IMR-90 (cell line): ENCODE results near the gene PCSK6. TPM values are rescaled to one million over a fixed set of nuclear protein-coding genes. Genes with fewer than 3 reads are reported as not detected.

Experiments
- ATAC-seq: fragments of 200-7000 bp; cut with Tn5 transposase; 2 replicates; pipeline ENCODE4 v1.9.1; 2020; ENCODE audit warnings: low read depth, mild to moderate bottlenecking, moderate library complexity
- BruUV-seq: library from RNA; stranded (reverse); fragments of 400-500 nt; replicated peaks from 2 replicates; lab custom pipeline; 2021; lab: Mats Ljungman, UMichigan
- CTCF ChIA-PET: fragments of 300-600 bp; formaldehyde crosslinking; extraction: SDS; loops from one replicate; lab custom pipeline; 2021; ENCODE audit warnings: antibody characterized with exemption; lab: Yijun Ruan, JAX
- POLR2A ChIA-PET: fragments of 300-600 bp; sonication (Branson Sonifier 250); formaldehyde crosslinking; loops from one replicate; lab custom pipeline; 2022; ENCODE audit warnings: antibody characterized with exemption; ENCODE audit not compliant: unreplicated experiment; lab: Charles Lee
- DNase-seq: peaks from one replicate; pipeline ENCODE4 v3.0.0; 2013
- H2AFZ ChIP-seq: replicated peaks from 2 replicates; pipeline ENCODE3; 2013; ENCODE audit warnings: low read length, mild to moderate bottlenecking; ENCODE audit not compliant: poor library complexity
- H2AK5ac ChIP-seq: 2 replicates; pipeline ENCODE4 v1.6.1; 2013; ENCODE audit warnings: low read depth, low read length, inconsistent platforms
- H2AK9ac ChIP-seq: replicated peaks from 2 replicates; pipeline ENCODE3; 2013; ENCODE audit warnings: mild to moderate bottlenecking, low read depth, low read length, moderate library complexity; ENCODE audit not compliant: poor library complexity
- H2BK120ac ChIP-seq: 2 replicates; pipeline ENCODE4 v1.6.1; 2013; ENCODE audit warnings: low read depth, low read length, inconsistent platforms
- H2BK15ac ChIP-seq: 3 replicates; pipeline ENCODE4 v1.6.1; 2013; ENCODE audit warnings: low read depth, low read length, inconsistent platforms
- H2BK20ac ChIP-seq: 2 replicates; pipeline ENCODE4 v1.6.1; 2013; ENCODE audit warnings: low read depth, mild to moderate bottlenecking, inconsistent platforms, low read length, moderate library complexity
- H2BK5ac ChIP-seq: 2 replicates; pipeline ENCODE4 v1.6.1; 2013; ENCODE audit warnings: mild to moderate bottlenecking, low read depth, low read length, inconsistent platforms; ENCODE audit not compliant: poor library complexity, severe bottlenecking
- H3K14ac ChIP-seq: replicated peaks from 2 replicates; pipeline ENCODE4 v1.6.1; 2013; ENCODE audit warnings: low read depth, low read length, inconsistent platforms
- H3K18ac ChIP-seq: 2 replicates; pipeline ENCODE4 v1.6.1; 2013; ENCODE audit warnings: low read depth, low read length, control low read depth
- H3K23ac ChIP-seq: 2 replicates; pipeline ENCODE4 v1.6.1; 2013; ENCODE audit warnings: low read depth, low read length, inconsistent platforms
- H3K27ac ChIP-seq: 2 replicates; pipeline ENCODE4 v1.5.1; 2013; ENCODE audit warnings: mild to moderate bottlenecking, control low read depth, low read length; ENCODE audit not compliant: insufficient read depth
- H3K27me3 ChIP-seq: 2 replicates; pipeline ENCODE4 v1.6.1; 2013; ENCODE audit warnings: low read length; ENCODE audit not compliant: control insufficient read depth, insufficient read depth
- H3K36me3 ChIP-seq: 2 replicates; pipeline ENCODE4 v1.6.1; 2013; ENCODE audit warnings: low read length, mixed read lengths; ENCODE audit not compliant: control insufficient read depth, insufficient read depth
- H3K4ac ChIP-seq: 2 replicates; pipeline ENCODE4 v1.6.1; 2013; ENCODE audit warnings: low read depth, low read length, inconsistent platforms
- H3K4me1 ChIP-seq: 2 replicates; pipeline ENCODE4 v1.6.1; 2013; ENCODE audit warnings: low read length, mixed read lengths; ENCODE audit not compliant: control insufficient read depth, insufficient read depth
- H3K4me2 ChIP-seq: 2 replicates; pipeline ENCODE4 v1.6.1; 2013; ENCODE audit warnings: low read depth, mild to moderate bottlenecking, control low read depth, low read length, moderate library complexity
- H3K4me3 ChIP-seq: 2 replicates; pipeline ENCODE4 v1.5.1; 2013; ENCODE audit warnings: low read depth, mild to moderate bottlenecking, control low read depth, low read length, moderate library complexity; ENCODE audit not compliant: insufficient read depth
- H3K56ac ChIP-seq: 2 replicates; pipeline ENCODE4 v1.6.1; 2013; ENCODE audit warnings: low read length, inconsistent platforms; ENCODE audit not compliant: insufficient read depth; ENCODE audit errors: extremely low read depth
- H3K79me1 ChIP-seq, 2 experiments: 2 replicates each; pipeline ENCODE4 v1.6.1; 2013; ENCODE audit warnings: low read length in 2 of 2, inconsistent platforms in 1 of 2, low read depth in 1 of 2
- H3K9ac ChIP-seq: 2 replicates; pipeline ENCODE4 v1.6.1; 2013; ENCODE audit warnings: low read depth, low read length, control low read depth
- H3K9me1 ChIP-seq: 2 replicates; pipeline ENCODE4 v1.6.1; 2013; ENCODE audit warnings: low read length, inconsistent platforms; ENCODE audit not compliant: insufficient read depth
- H3K9me3 ChIP-seq: 2 replicates; pipeline ENCODE4 v1.6.1; 2013; ENCODE audit warnings: low read length; ENCODE audit not compliant: control insufficient read depth, insufficient read depth
- H4K20me1 ChIP-seq: 2 replicates; pipeline ENCODE4 v1.6.1; 2013; ENCODE audit warnings: low read length, inconsistent platforms; ENCODE audit not compliant: insufficient read depth
- H4K5ac ChIP-seq: 2 replicates; pipeline ENCODE4 v1.6.1; 2013; ENCODE audit warnings: mild to moderate bottlenecking, low read depth, low read length, control low read depth
- H4K8ac ChIP-seq, 2 experiments: 2 replicates each; pipeline ENCODE4 v1.6.1; 2013; ENCODE audit warnings: low read depth in 2 of 2, low read length in 2 of 2, control low read depth in 1 of 2, inconsistent platforms in 1 of 2
- H4K91ac ChIP-seq: 2 replicates; pipeline ENCODE4 v1.6.1; 2013; ENCODE audit warnings: low read depth, low read length, inconsistent platforms; ENCODE audit not compliant: insufficient read depth
- BHLHE40 ChIP-seq: fragments of 150-350 bp; IDR thresholded peaks from 2 replicates; pipeline ENCODE4 v1.6.1; 2016; ENCODE audit warnings: mild to moderate bottlenecking, low read depth, low read length
- CEBPB ChIP-seq: IDR thresholded peaks from 2 replicates; pipeline ENCODE4 v1.6.1; 2012; ENCODE audit warnings: low read depth, low read length, improper control_type of control experiment
- CHD1 ChIP-seq: IDR thresholded peaks from 2 replicates; pipeline ENCODE4 v1.6.1; 2012; ENCODE audit warnings: low read depth, low read length, improper control_type of control experiment
- CTCF ChIP-seq: conservative IDR thresholded peaks from 2 replicates; pipeline ENCODE4 v1.5.1; 2012; ENCODE audit warnings: mild to moderate bottlenecking, low read depth, low read length, improper control_type of control experiment
- FOS ChIP-seq: fragments of 150-350 bp; IDR thresholded peaks from 2 replicates; pipeline ENCODE4 v1.6.1; 2016; ENCODE audit warnings: low read depth, low read length
- MAFK ChIP-seq: IDR thresholded peaks from 2 replicates; pipeline ENCODE4 v1.6.1; 2012; ENCODE audit warnings: low read depth, low read length, improper control_type of control experiment
- MAZ ChIP-seq: IDR thresholded peaks from 2 replicates; pipeline ENCODE4 v1.6.1; 2012; ENCODE audit warnings: low read depth, mild to moderate bottlenecking, low read length, improper control_type of control experiment, moderate library complexity, borderline replicate concordance
- MXI1 ChIP-seq: IDR thresholded peaks from 2 replicates; pipeline ENCODE4 v1.6.1; 2012; ENCODE audit warnings: low read depth, mild to moderate bottlenecking, low read length, moderate library complexity, borderline replicate concordance
- NFE2L2 ChIP-seq: fragments of 150-350 bp; IDR thresholded peaks from 2 replicates; pipeline ENCODE4 v1.6.1; 2016; ENCODE audit warnings: low read depth, mild to moderate bottlenecking, low read length
- POLR2A ChIP-seq: IDR thresholded peaks from 2 replicates; pipeline ENCODE4 v1.6.1; 2012; ENCODE audit warnings: mild to moderate bottlenecking, low read depth, low read length
- RAD21 ChIP-seq: IDR thresholded peaks from 2 replicates; pipeline ENCODE4 v1.6.1; 2012; ENCODE audit warnings: low read length, improper control_type of control experiment
- RCOR1 ChIP-seq: IDR thresholded peaks from 2 replicates; pipeline ENCODE4 v1.6.1; 2012; ENCODE audit warnings: mild to moderate bottlenecking, low read length, improper control_type of control experiment; ENCODE audit not compliant: insufficient replicate concordance
- SMC3 ChIP-seq: fragments of 150-350 bp; IDR thresholded peaks from 2 replicates; pipeline ENCODE4 v1.6.1; 2016; ENCODE audit warnings: low read depth, mild to moderate bottlenecking, antibody characterized with exemption, low read length, moderate library complexity
- USF2 ChIP-seq: fragments of 150-350 bp; IDR thresholded peaks from 2 replicates; pipeline ENCODE4 v1.6.1; 2017; ENCODE audit warnings: mild to moderate bottlenecking, antibody characterized with exemption, low read length, low read depth
- WGBS, 2 experiments: methylation state at CpG; one replicate each; pipeline versions ENCODE4 v1.1.5 to v1.1.7; 2013; ENCODE audit warnings: missing lambda C conversion rate in 2 of 2; ENCODE audit not compliant: insufficient read length in 1 of 2; ENCODE audit errors: extremely low coverage in 2 of 2; 5-methylcytosine and 5-hydroxymethylcytosine counted together
- dilution Hi-C: fragments of 300-500 bp; cut with HindIII; formaldehyde crosslinking; loops from one replicate; pipeline ENCODE4 v1.14.3; 2018; ENCODE audit warnings: low sequenced_read_pairs; ENCODE audit not compliant: unreplicated experiment
- in situ Hi-C: fragments of 300-500 bp; cut with MboI; formaldehyde crosslinking; loops from 3 replicates; pipeline ENCODE4 v1.14.3; 2019; ENCODE audit warnings: low sequenced_read_pairs, inconsistent platforms, mixed read lengths
- intact Hi-C: fragments of 100-400 bp; cut with micrococcal nuclease; formaldehyde crosslinking; loops from 2 replicates; pipeline ENCODE4 v1.10.0; 2022
- polyA plus RNA-seq, 3 experiments: library from polyadenylated mRNA; depleted of rRNA; stranded (reverse); fragments of >200 nt; gene quantifications; 2 replicates each; pipeline ENCODE4 v1.2.3, GENCODE V29; 2012; ENCODE audit warnings: low replicate concordance in 1 of 3
- total RNA-seq: library from RNA; depleted of rRNA; stranded (reverse); fragments of >200 nt; gene quantifications from 2 replicates; pipeline ENCODE4 v1.2.3, GENCODE V29; 2012
- TF ChIP-seq, protein P1 (sequence below): fragments of 150-350 bp; IDR thresholded peaks from 2 replicates; pipeline ENCODE4 v1.6.1; 2016; ENCODE audit warnings: low read depth, mild to moderate bottlenecking, low read length, moderate library complexity, borderline replicate concordance

The PCSK6 gene
- total and polyA plus RNA-seq, 2 of the 4 experiments (the other 2 are of a cell fraction) = not detected

DNA sequence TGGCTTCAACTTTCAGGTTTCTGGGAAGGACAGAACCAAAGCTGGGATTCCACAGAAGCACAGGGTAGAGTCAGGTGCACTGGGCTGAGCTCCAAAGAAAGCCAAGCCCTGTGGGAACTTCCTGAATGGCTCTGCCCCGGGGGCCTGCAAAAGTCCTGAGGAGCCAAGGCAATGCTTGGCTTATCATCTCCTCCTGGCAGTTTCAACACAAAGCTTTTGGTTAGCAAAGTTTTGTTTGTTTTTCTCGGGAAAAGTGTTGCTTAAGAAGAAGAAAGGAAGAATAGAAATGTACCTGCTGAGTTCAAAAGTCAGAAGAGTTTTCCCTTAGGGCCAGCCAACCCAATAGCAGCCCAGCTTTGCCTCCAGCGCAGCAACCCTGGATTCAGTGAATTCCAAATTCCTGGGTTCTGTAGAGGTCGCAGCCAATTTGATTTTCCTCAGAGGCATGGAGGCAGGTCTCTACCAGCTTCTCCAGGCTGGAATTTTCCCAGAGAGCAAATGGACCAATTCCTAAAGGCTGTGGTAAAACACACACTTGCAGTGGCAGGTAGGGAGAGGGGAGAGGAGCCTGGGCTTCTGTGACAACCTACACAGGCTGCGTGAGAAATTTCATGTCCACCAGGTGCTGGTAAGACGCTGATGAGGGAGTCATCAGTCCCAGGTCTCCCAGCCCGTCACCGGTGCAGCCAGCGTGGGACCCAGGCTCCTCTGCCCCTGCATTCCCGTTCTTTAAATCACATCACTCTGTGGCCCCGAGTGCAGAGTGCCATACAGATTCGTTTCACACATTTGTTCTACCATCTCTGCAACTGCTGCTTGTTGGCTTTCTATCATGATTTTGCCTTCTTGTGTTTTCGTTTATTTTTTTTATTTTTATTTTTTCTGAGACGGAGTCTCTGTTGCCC lies 140.2 kb downstream of the PCSK6 start:
- no TSS peak for BruUV-seq
- H3K4me2 ChIP-seq = no peak overlapping the region
- peaks cover 37% of the 10 kb centered on the region for H3K27me3 ChIP-seq
- no peaks in the 10 kb centered on the region for H3K79me1 ChIP-seq
- H2BK120ac ChIP-seq = no peak overlapping the region
- ChIA-PET POLR2A (no interaction called here), CTCF (no interaction called here)
- H3K56ac ChIP-seq = no peak overlapping the region
- no peak overlapping the region for H3K9ac ChIP-seq
- H2BK20ac ChIP-seq = no peak overlapping the region
- in situ Hi-C loops (no loop called here), dilution Hi-C loops (no loop called here), intact Hi-C loops (no loop called here)
- no peak overlapping the region for H2AK9ac ChIP-seq
- no peaks in the 10 kb centered on the region for H3K9me1 ChIP-seq
- H3K4me3 ChIP-seq = no peak overlapping the region
- H3K4me1 ChIP-seq = no peaks in the 10 kb centered on the region
- no peaks in the 10 kb centered on the region for H4K20me1 ChIP-seq
- no peak overlapping the region for H2BK5ac ChIP-seq
- DNase-seq = no peak
- no peak overlapping the region for H2AK5ac ChIP-seq
- H3K27ac ChIP-seq = no peak overlapping the region
- no peaks in the 10 kb centered on the region for H3K36me3 ChIP-seq
- H4K5ac ChIP-seq = no peak overlapping the region
- H4K91ac ChIP-seq = no peak overlapping the region
- H2AFZ ChIP-seq = no peak overlapping the region
- H2BK15ac ChIP-seq = no peak overlapping the region
- no peaks in the 10 kb centered on the region for H3K9me3 ChIP-seq
- no peak overlapping the region for H3K14ac ChIP-seq
- no peak overlapping the region for H3K23ac ChIP-seq
- no peak for ATAC-seq
- 85% methylated on average over 3 of the region's 14 CpGs; no CpG with 5 or more reads in 1 of the 2 experiments for WGBS, 2 experiments
- no peak overlapping the region for H3K18ac ChIP-seq
- H3K4ac ChIP-seq = no peak overlapping the region
- no peak overlapping the region for H4K8ac ChIP-seq
- TF ChIP-seq RAD21 = no peak
- no peak for TF ChIP-seq CEBPB
- no peak for TF ChIP-seq MXI1
- TF ChIP-seq, protein P1, sequence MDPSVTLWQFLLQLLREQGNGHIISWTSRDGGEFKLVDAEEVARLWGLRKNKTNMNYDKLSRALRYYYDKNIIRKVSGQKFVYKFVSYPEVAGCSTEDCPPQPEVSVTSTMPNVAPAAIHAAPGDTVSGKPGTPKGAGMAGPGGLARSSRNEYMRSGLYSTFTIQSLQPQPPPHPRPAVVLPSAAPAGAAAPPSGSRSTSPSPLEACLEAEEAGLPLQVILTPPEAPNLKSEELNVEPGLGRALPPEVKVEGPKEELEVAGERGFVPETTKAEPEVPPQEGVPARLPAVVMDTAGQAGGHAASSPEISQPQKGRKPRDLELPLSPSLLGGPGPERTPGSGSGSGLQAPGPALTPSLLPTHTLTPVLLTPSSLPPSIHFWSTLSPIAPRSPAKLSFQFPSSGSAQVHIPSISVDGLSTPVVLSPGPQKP = no peak
- no peak for TF ChIP-seq POLR2A
- no peak for TF ChIP-seq CHD1
- no peak for TF ChIP-seq NFE2L2
- no peak for TF ChIP-seq MAFK
- no peak for TF ChIP-seq RCOR1
- no peak for TF ChIP-seq SMC3
- no peak for TF ChIP-seq CTCF
- no peak for TF ChIP-seq FOS
- no peak for TF ChIP-seq USF2
- no peak for TF ChIP-seq BHLHE40
- TF ChIP-seq MAZ = no peak
